MCF 10A (cell line): ENCODE measurements around the gene TAPBPL. TPM values are rescaled to one million over a fixed set of nuclear protein-coding genes. Genes with fewer than 3 reads are reported as not detected.

Experiments used
- Bru-seq: library from RNA; stranded (reverse); fragments of 400-500 nt; gene quantifications from one replicate; lab custom pipeline; 2021; lab: Mats Ljungman, UMichigan
- BruChase-seq, 2 experiments: library from RNA; stranded (reverse); fragments of 400-500 nt; gene quantifications; one replicate each; lab custom pipeline; 2021; lab: Mats Ljungman, UMichigan
- BruUV-seq: library from RNA; stranded (reverse); fragments of 400-500 nt; replicated peaks from 2 replicates; lab custom pipeline; 2021; lab: Mats Ljungman, UMichigan
- CTCF ChIA-PET: fragments of 300-600 bp; sonication (Branson Sonifier 250); formaldehyde crosslinking; extraction: SDS; loops from one replicate; lab custom pipeline; 2021; ENCODE audit warnings: antibody characterized with exemption, inconsistent platforms; lab: Yijun Ruan, JAX
- POLR2A ChIA-PET: fragments of 300-600, 350-650 bp; sonication (Branson Sonifier 250); formaldehyde crosslinking; extraction: SDS; loops from one replicate; lab custom pipeline; 2020; ENCODE audit warnings: antibody characterized with exemption, inconsistent platforms; lab: Yijun Ruan, JAX
- DNase-seq: peaks from one replicate; pipeline ENCODE4 v3.0.0-alpha.2; 2018; ENCODE audit not compliant: unreplicated experiment
- H3K27ac Mint-ChIP-seq: one replicate; pipeline ENCODE4 v1.8.0; 2022; ENCODE audit warnings: mild to moderate bottlenecking, low read depth, mixed read lengths; ENCODE audit not compliant: unreplicated experiment
- H3K27me3 Mint-ChIP-seq: one replicate; pipeline ENCODE4 v1.8.0; 2022; ENCODE audit warnings: mixed read lengths; ENCODE audit not compliant: insufficient read depth, unreplicated experiment
- H3K36me3 Mint-ChIP-seq: one replicate; pipeline ENCODE4 v1.8.0; 2022; ENCODE audit warnings: mild to moderate bottlenecking, moderate library complexity, mixed read lengths; ENCODE audit not compliant: insufficient read depth, unreplicated experiment
- H3K4me1 Mint-ChIP-seq: one replicate; pipeline ENCODE4 v1.8.0; 2022; ENCODE audit warnings: mixed read lengths; ENCODE audit not compliant: insufficient read depth, unreplicated experiment
- H3K4me3 Mint-ChIP-seq: one replicate; pipeline ENCODE4 v1.8.0; 2022; ENCODE audit warnings: mild to moderate bottlenecking, moderate library complexity, mixed read lengths; ENCODE audit not compliant: unreplicated experiment
- H3K9me3 Mint-ChIP-seq: one replicate; pipeline ENCODE4 v1.8.0; 2022; ENCODE audit warnings: mixed read lengths; ENCODE audit not compliant: unreplicated experiment
- intact Hi-C: fragments of 100-400 bp; cut with micrococcal nuclease; formaldehyde crosslinking; loops from 2 replicates; pipeline ENCODE4 v1.14.1; 2022
- long read RNA-seq: library from polyadenylated mRNA; stranded (forward); transcript quantifications from one replicate; pipeline ENCODE4 v2.0.0, GENCODE V29; 2022
- total RNA-seq: library from RNA; stranded (reverse); gene quantifications from 2 replicates; pipeline ENCODE4 v1.2.3, GENCODE V29; 2022
- TF ChIP-seq, protein P1 (sequence below): fragments of 200-600 bp; IDR thresholded peaks from one replicate; pipeline ENCODE4 v1.8.0; 2022; ENCODE audit warnings: antibody characterized with exemption, mild to moderate bottlenecking; ENCODE audit not compliant: unreplicated experiment

Gene TAPBPL, protein sequence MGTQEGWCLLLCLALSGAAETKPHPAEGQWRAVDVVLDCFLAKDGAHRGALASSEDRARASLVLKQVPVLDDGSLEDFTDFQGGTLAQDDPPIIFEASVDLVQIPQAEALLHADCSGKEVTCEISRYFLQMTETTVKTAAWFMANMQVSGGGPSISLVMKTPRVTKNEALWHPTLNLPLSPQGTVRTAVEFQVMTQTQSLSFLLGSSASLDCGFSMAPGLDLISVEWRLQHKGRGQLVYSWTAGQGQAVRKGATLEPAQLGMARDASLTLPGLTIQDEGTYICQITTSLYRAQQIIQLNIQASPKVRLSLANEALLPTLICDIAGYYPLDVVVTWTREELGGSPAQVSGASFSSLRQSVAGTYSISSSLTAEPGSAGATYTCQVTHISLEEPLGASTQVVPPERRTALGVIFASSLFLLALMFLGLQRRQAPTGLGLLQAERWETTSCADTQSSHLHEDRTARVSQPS
- 8.1 and 9.3 TPM in 2 replicates for total RNA-seq
- Bru-seq, nascent RNA, result percentile 51 among the genes with signal in this experiment
- percentile 44 among the genes with signal in this experiment for BruChase-seq, experiment 1, labeled RNA remaining after a 6-hour chase
- BruChase-seq, experiment 2, labeled RNA remaining after a 2-hour chase, result percentile 53 among the genes with signal in this experiment
- long read RNA-seq, transcript TAPBPL-201 (7 exons, 1,741 nt), result major isoform, 14 of 22 reads
- long read RNA-seq, partial matches to known transcripts, result 2 of 22 reads
- long read RNA-seq, other reads (novel, unspliced or antisense), result 6 of 22 reads

DNA sequence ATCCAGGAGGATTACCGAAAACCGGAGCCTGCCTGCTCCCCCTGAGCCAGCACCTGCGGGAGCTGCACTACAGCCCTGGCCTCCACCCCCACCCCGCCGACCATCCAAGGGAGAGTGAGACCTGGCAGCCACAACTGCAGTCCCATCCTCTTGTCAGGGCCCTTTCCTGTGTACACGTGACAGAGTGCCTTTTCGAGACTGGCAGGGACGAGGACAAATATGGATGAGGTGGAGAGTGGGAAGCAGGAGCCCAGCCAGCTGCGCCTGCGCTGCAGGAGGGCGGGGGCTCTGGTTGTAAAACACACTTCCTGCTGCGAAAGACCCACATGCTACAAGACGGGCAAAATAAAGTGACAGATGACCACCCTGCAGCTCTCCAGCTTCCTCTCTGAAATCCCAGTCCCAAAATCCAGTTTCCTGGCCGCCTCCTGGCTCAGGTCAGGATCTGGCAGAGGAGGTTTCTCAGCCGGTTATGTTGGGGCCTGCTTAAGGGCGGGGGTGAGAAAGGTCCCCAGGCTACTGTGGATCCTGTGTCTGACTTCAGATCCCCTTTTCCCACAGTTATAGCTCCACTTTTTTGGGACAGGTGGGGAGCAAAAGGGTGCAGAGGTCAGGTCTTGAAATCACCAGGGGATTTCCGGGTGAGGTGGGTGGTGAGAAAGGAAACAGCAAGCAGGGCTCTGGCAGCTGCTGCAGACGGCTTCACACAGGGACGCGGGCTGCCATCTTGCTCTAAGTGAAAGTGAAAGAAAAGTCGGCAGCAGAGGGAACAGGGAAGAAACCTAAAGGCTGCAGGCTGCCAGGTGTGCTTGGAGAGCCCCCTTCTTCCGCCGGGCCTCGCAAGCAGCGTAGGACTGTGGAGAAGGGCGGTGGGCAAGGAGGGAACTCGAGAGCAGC, at the start of gene TAPBPL:
TSS of gene TAPBPL (plus strand) at position 695 of the 897 bp plus-strand sequence. CDS start 207 bp downstream, outside the sequence.
- Mint-ChIP-seq H3K27ac (peak within 1 kb of the TSS; percentile 98), H3K36me3 (peaks cover 31% of the 10 kb centered on the region), H3K4me3 (peak within 1 kb of the TSS; percentile 94), H3K4me1 (peaks cover 37% of the 10 kb centered on the region), H3K27me3 (no peaks in the 10 kb centered on the region), H3K9me3 (no peaks in the 10 kb centered on the region)
- POLR2A ChIA-PET, result interaction anchor here (0.7 to 4.5 kb wide), 27 partner anchors 10 to 247 kb away, joined by 3 to 50 read pairs (median 8); partner anchors contain the start of genes GAPDH, LTBR, MRPL51 and SCNN1A
- BruUV-seq, result TSS peak; percentile 53
- TF ChIP-seq, protein P1, sequence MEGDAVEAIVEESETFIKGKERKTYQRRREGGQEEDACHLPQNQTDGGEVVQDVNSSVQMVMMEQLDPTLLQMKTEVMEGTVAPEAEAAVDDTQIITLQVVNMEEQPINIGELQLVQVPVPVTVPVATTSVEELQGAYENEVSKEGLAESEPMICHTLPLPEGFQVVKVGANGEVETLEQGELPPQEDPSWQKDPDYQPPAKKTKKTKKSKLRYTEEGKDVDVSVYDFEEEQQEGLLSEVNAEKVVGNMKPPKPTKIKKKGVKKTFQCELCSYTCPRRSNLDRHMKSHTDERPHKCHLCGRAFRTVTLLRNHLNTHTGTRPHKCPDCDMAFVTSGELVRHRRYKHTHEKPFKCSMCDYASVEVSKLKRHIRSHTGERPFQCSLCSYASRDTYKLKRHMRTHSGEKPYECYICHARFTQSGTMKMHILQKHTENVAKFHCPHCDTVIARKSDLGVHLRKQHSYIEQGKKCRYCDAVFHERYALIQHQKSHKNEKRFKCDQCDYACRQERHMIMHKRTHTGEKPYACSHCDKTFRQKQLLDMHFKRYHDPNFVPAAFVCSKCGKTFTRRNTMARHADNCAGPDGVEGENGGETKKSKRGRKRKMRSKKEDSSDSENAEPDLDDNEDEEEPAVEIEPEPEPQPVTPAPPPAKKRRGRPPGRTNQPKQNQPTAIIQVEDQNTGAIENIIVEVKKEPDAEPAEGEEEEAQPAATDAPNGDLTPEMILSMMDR, result no peak
- CTCF ChIA-PET, result interaction anchor here (0.6 to 2.4 kb wide), 10 partner anchors 8 to 688 kb away, joined by 3 to 33 read pairs (median 4); no protein-coding TSS in a partner anchor
- DNase-seq, result peak; percentile 72
- intact Hi-C loops, result loop anchor here (1.0 kb wide), 1 partner anchor 21 kb away; no protein-coding TSS in a partner anchor

DNA sequence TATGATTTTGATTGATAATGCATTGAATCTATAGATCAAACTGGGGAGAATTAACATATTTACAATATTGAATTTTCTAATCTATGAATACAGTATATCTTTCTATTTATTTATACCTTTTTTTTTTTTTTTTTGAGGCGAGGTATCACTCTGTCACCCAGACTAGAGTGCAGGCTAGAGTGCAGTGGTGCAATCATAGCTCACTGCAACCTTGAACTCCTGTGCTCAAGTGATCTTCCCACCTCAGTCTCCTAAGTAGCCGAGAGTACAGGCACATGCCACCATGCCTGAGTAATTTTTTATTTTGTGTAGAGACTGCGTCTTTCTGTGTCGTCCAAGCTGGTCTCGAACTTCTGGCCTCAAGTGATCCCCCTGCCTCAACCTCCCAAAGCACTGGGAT, 47.5 kb upstream of the TAPBPL start:
- peaks cover 5% of the 10 kb centered on the region for H3K9me3 Mint-ChIP-seq
- H3K4me3 Mint-ChIP-seq, result no peak overlapping the region
- intact Hi-C loops, result no loop called here
- H3K4me1 Mint-ChIP-seq, result peaks cover 4% of the 10 kb centered on the region
- ChIA-PET CTCF (interaction anchor here (1.3 kb wide), 1 partner anchor 19 kb away, joined by 3 read pairs; no protein-coding TSS in a partner anchor), POLR2A (interaction anchor here (0.6 to 0.7 kb wide), 2 partner anchors 11 to 119 kb away, joined by 3 read pairs; no protein-coding TSS in a partner anchor)
- no peak overlapping the region for H3K27ac Mint-ChIP-seq
- H3K27me3 Mint-ChIP-seq, result no peaks in the 10 kb centered on the region
- peaks cover 78% of the 10 kb centered on the region for H3K36me3 Mint-ChIP-seq
- TF ChIP-seq, protein P1, result no peak
- no TSS peak for BruUV-seq
- DNase-seq, result no peak

DNA sequence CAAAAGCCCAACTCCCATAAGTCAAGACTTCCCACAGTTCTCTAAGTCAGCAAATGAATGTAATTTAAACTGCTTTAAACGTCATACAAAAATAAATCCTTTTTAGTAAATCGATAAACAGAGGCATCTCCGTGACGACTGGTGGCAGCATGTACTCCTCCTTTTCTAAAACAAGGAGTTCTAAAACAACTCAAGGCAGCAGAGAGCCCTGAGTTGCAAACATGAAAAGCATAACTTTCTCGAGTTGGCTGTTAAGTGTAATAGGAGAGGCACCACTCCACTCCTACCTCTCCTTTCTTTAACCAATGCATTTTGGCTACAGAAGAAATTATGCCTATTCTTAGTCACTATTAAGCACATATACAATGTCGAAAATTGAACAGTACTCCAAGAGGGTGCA, 45.9 kb upstream of the TAPBPL start:
- no TSS peak for BruUV-seq
- no peak overlapping the region for H3K27ac Mint-ChIP-seq
- no peak overlapping the region for H3K4me3 Mint-ChIP-seq
- DNase-seq, result no peak
- intact Hi-C loops, result no loop called here
- ChIA-PET CTCF (no interaction called here), POLR2A (no interaction called here)
- TF ChIP-seq, protein P1, result no peak
- peaks cover 64% of the 10 kb centered on the region for H3K36me3 Mint-ChIP-seq
- peaks cover 7% of the 10 kb centered on the region for H3K9me3 Mint-ChIP-seq
- H3K4me1 Mint-ChIP-seq, result peaks cover 5% of the 10 kb centered on the region
- H3K27me3 Mint-ChIP-seq, result no peaks in the 10 kb centered on the region
